Forelimb muscle (tissue), 1 donor: ENCODE measurements around the gene SRSF11. TPM values are rescaled to one million over a fixed set of nuclear protein-coding genes. Genes with fewer than 3 reads are reported as not detected.
"Not testable (repeated sequence)": the region's sequence is repeated elsewhere in the genome, so short reads cannot be mapped to it uniquely, and the experiment has no call there.

Source experiments
- DNase-seq: peaks from one replicate; pipeline ENCODE4 v3.0.0-alpha.2; 2013; ENCODE audit warnings: low read depth
- polyA plus RNA-seq: library from polyadenylated mRNA; unstranded; fragments of 120-200 nt; gene quantifications from one replicate; pipeline ENCODE4 v1.2.1, GENCODE V29; 2013; ENCODE audit not compliant: insufficient read length

The SRSF11 gene
- polyA plus RNA-seq: 208 TPM

- peak; percentile 84 for DNase-seq
Measured at GRCh38 chr1:70221238-70222121, at the start of gene SRSF11. Gene SRSF11, plus strand, starts transcription at chr1:70221380. Its CDS starts 257 bp downstream, at chr1:70221637.

- DNase-seq: no peak
Measured at GRCh38 chr1:70171512-70171911, 49.7 kb upstream of the SRSF11 start.

GRCh38 chr1:70185181-70185580 is 36.0 kb upstream of the SRSF11 start:
- not testable (repeated sequence) for DNase-seq

GRCh38 chr1:70188522-70188921 is 32.7 kb upstream of the SRSF11 start:
- no peak for DNase-seq

- DNase-seq: no peak
Measured at GRCh38 chr1:70190180-70190579, 31.0 kb upstream of the SRSF11 start.

GRCh38 chr1:70192446-70192845 is 28.7 kb upstream of the SRSF11 start:
- not testable (repeated sequence) for DNase-seq

GRCh38 chr1:70194601-70195000 is 26.6 kb upstream of the SRSF11 start:
- no peak for DNase-seq

- DNase-seq: no peak
Measured at GRCh38 chr1:70195342-70195741, 25.8 kb upstream of the SRSF11 start.

- DNase-seq: no peak
Measured at GRCh38 chr1:70196333-70196732, 24.8 kb upstream of the SRSF11 start.

GRCh38 chr1:70200065-70200464 is 21.1 kb upstream of the SRSF11 start:
- no peak for DNase-seq

GRCh38 chr1:70202173-70202758 is 18.9 kb upstream of the SRSF11 start:
- DNase-seq: no peak

GRCh38 chr1:70204139-70204538 is 17.0 kb upstream of the SRSF11 start:
- DNase-seq: no peak

- DNase-seq: no peak
Measured at GRCh38 chr1:70204600-70204999, 16.6 kb upstream of the SRSF11 start.

GRCh38 chr1:70205071-70205433 is 16.1 kb upstream of the SRSF11 start:
- DNase-seq: no peak

GRCh38 chr1:70205434-70206118 is 15.6 kb upstream of the SRSF11 start, which contains the start of gene LRRC40:
Gene LRRC40, minus strand, starts transcription at chr1:70205579. Its CDS starts 39 bp downstream, at chr1:70205540.
- DNase-seq: peak; percentile 90

- DNase-seq: not testable (repeated sequence)
Measured at GRCh38 chr1:70206833-70207232, 14.3 kb upstream of the SRSF11 start.

- DNase-seq: no peak
Measured at GRCh38 chr1:70207492-70207891, 13.7 kb upstream of the SRSF11 start.

GRCh38 chr1:70208292-70208691 is 12.9 kb upstream of the SRSF11 start:
- no peak for DNase-seq

- no peak for DNase-seq
Measured at GRCh38 chr1:70210820-70211219, 10.4 kb upstream of the SRSF11 start.

- no peak for DNase-seq
Measured at GRCh38 chr1:70211541-70211940, 9.6 kb upstream of the SRSF11 start.

- DNase-seq: no peak
Measured at GRCh38 chr1:70220015-70220414, 1.2 kb upstream of the SRSF11 start.

- no peak for DNase-seq
Measured at GRCh38 chr1:70220517-70221237, 503 bp upstream of the SRSF11 start.
